ENCODE measurements around the gene RALGPS1. TPM values are rescaled to one million over a fixed set of nuclear protein-coding genes. Genes with fewer than 3 reads are reported as not detected.

Gene RALGPS1
- total RNA-seq, 4 donors from 2014 or later = 3.3 to 9.8 (median 6.7) TPM

DNA sequence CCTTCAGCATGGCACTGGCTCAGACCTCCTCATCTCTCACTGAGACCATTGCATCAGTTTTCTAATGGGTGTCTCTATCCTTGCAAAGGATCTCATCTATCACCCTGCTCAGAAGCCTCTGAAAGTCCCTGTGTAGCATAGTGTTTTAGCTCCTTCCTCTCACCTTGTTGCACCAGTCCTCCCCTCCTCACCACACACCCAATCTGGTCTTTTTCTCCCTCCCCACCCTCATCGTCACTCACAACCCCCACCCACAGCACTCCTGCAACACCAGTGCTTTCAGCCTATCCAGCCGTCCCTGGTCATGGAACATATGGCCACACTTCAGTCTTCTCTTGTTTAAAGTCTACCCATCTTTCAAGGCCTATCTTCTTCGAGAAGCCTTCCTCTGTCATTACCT lies 133.4 kb downstream of the RALGPS1 start:
- no peaks in the 10 kb centered on the region for H3K36me3 ChIP-seq
- H3K4me3 ChIP-seq = no peak overlapping the region
- WGBS, 2 donors = 95 to 99% methylated on average over 3 of the region's 3 CpGs
- no peak overlapping the region for H3K27ac ChIP-seq
- H3K9me3 ChIP-seq = no peaks in the 10 kb centered on the region
- no peak for TF ChIP-seq POLR2A (IDR thresholded peaks at IDR 0.05)
- TF ChIP-seq CTCF (IDR thresholded peaks at IDR 0.05) = no peak
- no peak for TF ChIP-seq EP300 (IDR thresholded peaks at IDR 0.05)
- H3K4me1 ChIP-seq = peaks cover 0 to 25% (median 8%) of the 10 kb centered on the region in 4 donors
- H3K27me3 ChIP-seq = no peaks in the 10 kb centered on the region
- no peak for DNase-seq (ENCODE audit: low spot score in 2 of 2)

DNA sequence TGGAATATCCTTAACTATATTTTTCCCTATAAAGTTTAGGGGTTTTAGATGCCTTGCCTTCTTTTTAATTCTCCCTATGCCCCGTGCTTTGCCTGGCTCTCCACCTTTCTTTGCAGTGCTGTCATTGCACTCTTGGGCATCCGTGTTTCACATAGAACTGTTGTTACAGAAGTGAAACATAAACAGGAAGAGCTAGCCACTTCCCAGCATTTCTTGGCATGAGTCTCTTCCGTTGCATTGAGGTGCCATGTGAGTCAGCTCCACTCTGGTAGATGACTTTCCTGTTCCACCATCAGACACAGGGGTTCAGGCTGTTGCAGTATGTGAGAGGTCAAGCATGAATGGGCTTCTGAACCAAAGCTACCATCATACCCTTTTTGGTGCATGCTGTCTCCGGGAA lies 134.5 kb downstream of the RALGPS1 start:
- H3K27ac ChIP-seq = peak overlapping the region in 1 of 4 donors; percentile 5
- no peaks in the 10 kb centered on the region for H3K36me3 ChIP-seq
- no peaks in the 10 kb centered on the region for H3K9me3 ChIP-seq
- WGBS, 2 donors = 41 to 46% methylated on average over 4 of the region's 4 CpGs
- H3K27me3 ChIP-seq = peaks cover 0 to 3% of the 10 kb centered on the region in 2 donors
- peak in 2 of 5 experiments; percentile 19 for TF ChIP-seq CTCF (IDR thresholded peaks at IDR 0.05)
- peak in 1 of 2 donors; percentile 85 for TF ChIP-seq EP300 (IDR thresholded peaks at IDR 0.05)
- TF ChIP-seq POLR2A (IDR thresholded peaks at IDR 0.05) = no peak
- peak in 1 of 2 donors; percentile 48 for DNase-seq (ENCODE audit: low spot score in 2 of 2)
- no peak overlapping the region for H3K4me3 ChIP-seq
- H3K4me1 ChIP-seq = peaks cover 0 to 36% (median 13%) of the 10 kb centered on the region in 4 donors

DNA sequence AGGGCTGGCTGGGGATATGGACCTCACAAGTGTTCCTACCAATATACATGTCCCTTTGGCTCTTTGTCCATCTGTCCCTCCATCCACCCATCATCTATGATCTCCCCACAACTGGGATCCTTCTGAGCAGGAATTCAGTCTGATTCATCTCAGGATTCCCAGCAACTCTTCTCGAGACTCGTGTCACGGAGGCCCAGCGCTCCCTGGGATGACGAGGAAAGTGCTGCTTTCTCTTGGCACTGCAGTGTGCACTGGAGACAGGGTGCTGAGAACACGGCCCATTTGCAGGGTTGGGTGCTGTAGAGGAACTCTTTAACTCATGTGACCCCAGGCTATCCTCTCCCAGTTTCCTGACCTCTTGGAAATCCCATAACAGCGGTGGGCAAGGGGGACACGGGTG lies 135.0 kb downstream of the RALGPS1 start:
- H3K36me3 ChIP-seq = no peaks in the 10 kb centered on the region
- TF ChIP-seq EP300 (IDR thresholded peaks at IDR 0.05) (no peak), POLR2A (IDR thresholded peaks at IDR 0.05) (no peak), CTCF (IDR thresholded peaks at IDR 0.05) (no peak)
- H3K9me3 ChIP-seq = no peaks in the 10 kb centered on the region
- DNase-seq (ENCODE audit: low spot score in 2 of 2) = no peak
- peaks cover 0 to 3% of the 10 kb centered on the region in 2 donors for H3K27me3 ChIP-seq
- H3K27ac ChIP-seq = peak overlapping the region in 1 of 4 donors; percentile 18
- peaks cover 0 to 39% (median 13%) of the 10 kb centered on the region in 4 donors for H3K4me1 ChIP-seq
- 84 to 89% methylated on average over 8 of the region's 8 CpGs for WGBS, 2 donors
- no peak overlapping the region for H3K4me3 ChIP-seq

GRCh38 chr9:127050152-127050551 lies 135.6 kb downstream of the RALGPS1 start:
- WGBS, 2 donors = 93 to 98% methylated on average over 3 of the region's 3 CpGs
- no peak overlapping the region for H3K27ac ChIP-seq
- DNase-seq (ENCODE audit: low spot score in 2 of 2) = no peak

DNA sequence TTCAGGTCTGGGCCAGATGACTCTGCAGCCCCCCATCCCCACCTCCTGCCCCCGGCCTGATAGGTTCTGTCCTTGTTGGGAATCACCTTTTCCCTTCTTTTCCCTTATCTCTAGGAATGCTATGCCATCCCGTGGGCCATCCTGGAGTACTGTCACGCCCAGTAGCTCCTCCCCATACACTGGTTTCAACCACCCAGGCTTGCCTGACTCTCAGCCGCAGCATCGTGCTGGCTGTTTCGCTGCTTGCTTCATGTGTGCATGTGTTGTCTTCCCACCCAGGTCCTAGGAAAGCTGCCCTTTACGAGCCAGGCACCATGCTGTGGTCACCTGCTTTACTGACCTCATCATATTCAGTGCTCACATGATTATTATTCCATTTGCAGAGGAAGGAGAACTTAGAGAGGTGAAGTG lies 136.0 kb downstream of the RALGPS1 start:
- Histone ChIP-seq H3K27ac (no peak overlapping the region), H3K4me1 (peaks cover 0 to 39% (median 13%) of the 10 kb centered on the region in 4 donors), H3K27me3 (peaks cover 0 to 3% of the 10 kb centered on the region in 2 donors), H3K4me3 (no peak overlapping the region), H3K9me3 (no peaks in the 10 kb centered on the region), H3K36me3 (no peaks in the 10 kb centered on the region)
- TF ChIP-seq EP300 (IDR thresholded peaks at IDR 0.05) (no peak), POLR2A (IDR thresholded peaks at IDR 0.05) (no peak), CTCF (IDR thresholded peaks at IDR 0.05) (no peak)
- 88 to 91% methylated on average over 7 of the region's 7 CpGs for WGBS, 2 donors
- DNase-seq (ENCODE audit: low spot score in 2 of 2) = no peak

More at GRCh38 chr9:127050152-127050551, 135.6 kb downstream of the RALGPS1 start:
- Histone ChIP-seq H3K9me3 (no peaks in the 10 kb centered on the region), H3K36me3 (no peaks in the 10 kb centered on the region), H3K4me1 (peaks cover 0 to 39% (median 13%) of the 10 kb centered on the region in 4 donors), H3K4me3 (no peak overlapping the region), H3K27me3 (peaks cover 0 to 3% of the 10 kb centered on the region in 2 donors)
- TF ChIP-seq POLR2A (IDR thresholded peaks at IDR 0.05) (no peak), CTCF (IDR thresholded peaks at IDR 0.05) (no peak), EP300 (IDR thresholded peaks at IDR 0.05) (no peak)

Measured in tibial nerve (tissue), 4 donors.